ENCODE data around the gene HIVEP3. TPM values are rescaled to one million over a fixed set of nuclear protein-coding genes. Genes with fewer than 3 reads are reported as not detected.

Gene HIVEP3
- total and polyA plus RNA-seq, 2 of the 13 experiments (the other 11 are each of a cell fraction or from before 2014, with no cell fraction given), result 0.05 TPM; not detected in 1

GRCh38 chr1:41838266-41838665 lies 80.5 kb downstream of the HIVEP3 start (continued):
- TF ChIP-seq, protein P1, sequence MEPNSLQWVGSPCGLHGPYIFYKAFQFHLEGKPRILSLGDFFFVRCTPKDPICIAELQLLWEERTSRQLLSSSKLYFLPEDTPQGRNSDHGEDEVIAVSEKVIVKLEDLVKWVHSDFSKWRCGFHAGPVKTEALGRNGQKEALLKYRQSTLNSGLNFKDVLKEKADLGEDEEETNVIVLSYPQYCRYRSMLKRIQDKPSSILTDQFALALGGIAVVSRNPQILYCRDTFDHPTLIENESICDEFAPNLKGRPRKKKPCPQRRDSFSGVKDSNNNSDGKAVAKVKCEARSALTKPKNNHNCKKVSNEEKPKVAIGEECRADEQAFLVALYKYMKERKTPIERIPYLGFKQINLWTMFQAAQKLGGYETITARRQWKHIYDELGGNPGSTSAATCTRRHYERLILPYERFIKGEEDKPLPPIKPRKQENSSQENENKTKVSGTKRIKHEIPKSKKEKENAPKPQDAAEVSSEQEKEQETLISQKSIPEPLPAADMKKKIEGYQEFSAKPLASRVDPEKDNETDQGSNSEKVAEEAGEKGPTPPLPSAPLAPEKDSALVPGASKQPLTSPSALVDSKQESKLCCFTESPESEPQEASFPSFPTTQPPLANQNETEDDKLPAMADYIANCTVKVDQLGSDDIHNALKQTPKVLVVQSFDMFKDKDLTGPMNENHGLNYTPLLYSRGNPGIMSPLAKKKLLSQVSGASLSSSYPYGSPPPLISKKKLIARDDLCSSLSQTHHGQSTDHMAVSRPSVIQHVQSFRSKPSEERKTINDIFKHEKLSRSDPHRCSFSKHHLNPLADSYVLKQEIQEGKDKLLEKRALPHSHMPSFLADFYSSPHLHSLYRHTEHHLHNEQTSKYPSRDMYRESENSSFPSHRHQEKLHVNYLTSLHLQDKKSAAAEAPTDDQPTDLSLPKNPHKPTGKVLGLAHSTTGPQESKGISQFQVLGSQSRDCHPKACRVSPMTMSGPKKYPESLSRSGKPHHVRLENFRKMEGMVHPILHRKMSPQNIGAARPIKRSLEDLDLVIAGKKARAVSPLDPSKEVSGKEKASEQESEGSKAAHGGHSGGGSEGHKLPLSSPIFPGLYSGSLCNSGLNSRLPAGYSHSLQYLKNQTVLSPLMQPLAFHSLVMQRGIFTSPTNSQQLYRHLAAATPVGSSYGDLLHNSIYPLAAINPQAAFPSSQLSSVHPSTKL (CRISPR knock-in tag; IDR thresholded peaks at IDR 0.05), result no peak

DNA sequence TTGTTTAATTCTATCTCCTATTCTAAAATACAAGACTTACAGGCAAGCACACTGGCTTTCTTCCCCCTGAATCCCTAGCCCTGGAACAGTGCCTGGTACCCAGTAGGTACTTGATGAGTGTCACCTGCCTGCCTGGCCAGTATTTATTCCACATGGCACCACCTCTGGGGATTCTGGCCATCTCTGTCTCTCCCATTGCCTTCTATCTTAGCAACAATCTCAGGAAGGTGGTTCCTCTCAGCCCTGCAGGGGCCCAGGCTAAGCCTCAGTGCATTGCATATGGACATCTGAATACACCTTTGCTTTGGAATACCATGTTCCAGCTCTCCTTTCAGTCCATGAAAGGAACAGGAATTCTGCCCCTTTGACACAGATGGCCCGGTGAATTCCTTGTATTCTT lies 81.0 kb downstream of the HIVEP3 start:
- TF ChIP-seq ELF1 (CRISPR knock-in tag; IDR thresholded peaks at IDR 0.05), result no peak
- TF ChIP-seq AKAP8 (CRISPR knock-in tag; IDR thresholded peaks at IDR 0.05), result no peak
- TF ChIP-seq ZNF652 (CRISPR knock-in tag; IDR thresholded peaks at IDR 0.05; ENCODE audit: borderline replicate concordance, low read depth), result no peak
- TF ChIP-seq, protein P2, sequence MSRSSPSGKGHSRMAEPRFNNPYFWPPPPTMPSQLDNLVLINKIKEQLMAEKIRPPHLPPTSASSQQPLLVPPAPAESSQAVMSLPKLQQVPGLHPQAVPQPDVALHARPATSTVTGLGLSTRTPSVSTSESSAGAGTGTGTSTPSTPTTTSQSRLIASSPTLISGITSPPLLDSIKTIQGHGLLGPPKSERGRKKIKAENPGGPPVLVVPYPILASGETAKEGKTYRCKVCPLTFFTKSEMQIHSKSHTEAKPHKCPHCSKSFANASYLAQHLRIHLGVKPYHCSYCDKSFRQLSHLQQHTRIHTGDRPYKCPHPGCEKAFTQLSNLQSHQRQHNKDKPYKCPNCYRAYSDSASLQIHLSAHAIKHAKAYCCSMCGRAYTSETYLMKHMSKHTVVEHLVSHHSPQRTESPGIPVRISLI (CRISPR knock-in tag; IDR thresholded peaks at IDR 0.05; ENCODE audit: borderline replicate concordance), result no peak
- TF ChIP-seq ZNF30 (CRISPR knock-in tag; IDR thresholded peaks at IDR 0.05), result no peak
- no peak for TF ChIP-seq ZNF644 (CRISPR knock-in tag; IDR thresholded peaks at IDR 0.05; ENCODE audit: low read depth)
- no peak for TF ChIP-seq PCBP2 (optimal IDR thresholded peaks at IDR 0.05; ENCODE audit: low read depth, low read length, poor library complexity, severe bottlenecking)
- no peak for TF ChIP-seq ZNF660 (CRISPR knock-in tag; IDR thresholded peaks at IDR 0.05; ENCODE audit: borderline replicate concordance, low read depth)
- TF ChIP-seq RFX3 (CRISPR knock-in tag; IDR thresholded peaks at IDR 0.05), result no peak
- no peak for TF ChIP-seq ZNF674 (CRISPR knock-in tag; IDR thresholded peaks at IDR 0.05; ENCODE audit: low read depth)
- Histone ChIP-seq H3K4me3 (replicated peaks in 1 of 3; ENCODE audit: insufficient read depth in 1 of 3, low read depth in 2 of 3, low read length in 3 of 3) (no peak overlapping the region), H3K79me2 (ENCODE audit: insufficient read depth, low read length) (no peaks in the 10 kb centered on the region), H3K27me3 (ENCODE audit: control insufficient read depth in 1 of 2, insufficient read depth in 2 of 2, low read length in 2 of 2) (peaks cover 0 to 6% of the 10 kb centered on the region in 2 experiments; a peak in 4 of 5 replicates), H4K20me1 (ENCODE audit: insufficient read depth, low read length) (no peaks in the 10 kb centered on the region), H3K4me2 (ENCODE audit: low read depth, low read length) (no peak overlapping the region), H3K27ac (ENCODE audit: extremely low read length, insufficient read depth, low read length) (no peak overlapping the region), H3K9ac (ENCODE audit: insufficient read depth, low read depth, low read length) (no peak overlapping the region), H3K36me3 (replicated peaks in 1 of 2; ENCODE audit: control insufficient read depth in 1 of 2, insufficient read depth in 2 of 2, low read length in 2 of 2) (no peaks in the 10 kb centered on the region), H3K4me1 (ENCODE audit: insufficient read depth, low read length) (no peaks in the 10 kb centered on the region), H2AFZ (ENCODE audit: low read length) (no peak overlapping the region), H3K9me3 (ENCODE audit: low read length) (no peaks in the 10 kb centered on the region)
- ChIA-PET CTCF (ENCODE audit: low intra/inter-chr PET ratio, low total read pairs) (no interaction called here), POLR2A (no interaction called here)
- no TSS peak for BruUV-seq (replicated peaks)
- in situ Hi-C loops (cut with HindIII; ENCODE audit: extremely low pct_ligation_motif_present, low pct_unique_long_range_greater_than_20kb), result no loop called here
- 5% methylated on average over 1 of the region's 1 CpG for WGBS (ENCODE audit: low lambda C conversion rate)
- intact Hi-C loops (cut with micrococcal nuclease; ENCODE audit: unreplicated experiment), result no loop called here
- no peak for ATAC-seq
- no peak for FAIRE-seq
- no peak for DNase-seq (ENCODE audit: low spot score)

Data from HepG2 (cell line).